ENCODE data around the gene BCL6. TPM values are rescaled to one million over a fixed set of nuclear protein-coding genes. Genes with fewer than 3 reads are reported as not detected.
A peak's percentile ranks its signal among the peaks of the same experiment; 100 is the strongest.

BCL6 gene
- total and polyA plus RNA-seq, 10 of the 15 experiments (the other 5 are each of a cell fraction or from before 2014, with no cell fraction given), result 0.04 to 0.85 (median 0.15) TPM

DNA sequence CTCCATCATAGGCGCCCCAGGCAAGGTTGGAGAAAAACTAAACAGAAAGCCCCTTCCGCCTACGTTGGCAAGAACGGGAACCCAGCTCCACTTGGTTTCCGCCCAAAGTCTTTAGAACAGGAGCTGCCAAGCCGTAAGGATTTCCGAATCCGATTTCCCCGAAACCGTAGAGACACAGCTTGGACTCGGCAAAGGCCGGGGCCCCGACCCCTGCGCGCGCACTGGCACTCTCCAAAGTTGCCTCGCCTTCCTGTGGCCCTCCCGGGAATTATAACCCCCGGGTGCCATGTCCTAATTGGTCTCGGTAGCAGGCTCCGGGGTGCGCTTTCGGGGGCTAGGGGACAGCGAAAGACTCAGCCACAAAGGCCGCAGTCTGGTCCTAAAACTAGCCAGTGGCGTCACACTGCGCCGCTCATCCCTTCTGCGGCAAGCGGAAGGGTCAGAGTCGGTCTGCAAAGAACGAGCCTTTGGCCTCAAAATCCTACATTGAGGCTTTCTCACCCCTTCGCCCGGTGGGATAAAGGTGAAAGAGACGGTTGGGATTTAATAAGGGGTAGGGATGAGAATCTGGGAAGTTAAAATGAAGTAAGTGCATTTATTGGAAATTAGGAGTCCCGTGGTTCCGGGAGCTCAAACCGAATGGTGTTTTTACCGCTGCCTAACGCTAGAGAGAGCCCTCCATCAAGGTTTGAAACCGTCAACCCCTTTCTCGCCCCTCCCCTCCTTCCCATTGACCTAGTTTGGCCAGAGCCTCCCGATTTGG, 6.8 kb downstream of the BCL6 start:
- FAIRE-seq, result peak; percentile 73
- Histone ChIP-seq H3K4me3 (peak overlapping the region; percentile 50; the same call in 1 of the 2 replicates), H4K20me1 (ENCODE audit: control insufficient read depth, insufficient read depth) (no peaks in the 10 kb centered on the region), H3K9me3 (replicated peaks; ENCODE audit: control insufficient read depth, insufficient read depth, low read length) (no peaks in the 10 kb centered on the region), H3K79me2 (ENCODE audit: control insufficient read depth, insufficient read depth, low read length) (no peaks in the 10 kb centered on the region), H3K4me1 (ENCODE audit: control insufficient read depth, insufficient read depth, low read length) (no peaks in the 10 kb centered on the region; the same call in 1 of the 2 replicates), H3K27ac (ENCODE audit: control insufficient read depth, insufficient read depth) (no peak overlapping the region), H3K27me3 (replicated peaks in 1 of 2; ENCODE audit: control insufficient read depth in 2 of 2, insufficient read depth in 2 of 2, low read length in 1 of 2) (peaks cover 12 to 19% of the 10 kb centered on the region in 2 experiments), H3K4me2 (ENCODE audit: control insufficient read depth, insufficient read depth) (peak overlapping the region; percentile 83; the same call in 1 of the 2 replicates), H2AFZ (ENCODE audit: control insufficient read depth, low read depth, low read length) (peak overlapping the region; percentile 3; the same call in 1 of the 2 replicates), H3K9ac (ENCODE audit: control insufficient read depth, insufficient read depth, low read length) (no peak overlapping the region), H3K36me3 (ENCODE audit: control insufficient read depth in 2 of 2, insufficient read depth in 2 of 2, low read length in 1 of 2) (no peaks in the 10 kb centered on the region)
- BruUV-seq (replicated peaks), result no TSS peak
- RAD21 ChIA-PET (ENCODE audit: unreplicated experiment), result interaction anchor here (0.6 to 7.2 kb wide), 15 partner anchors 8 to 1410 kb away, joined by 3 to 130 read pairs (median 4); no protein-coding TSS in a partner anchor
- SMC1A ChIA-PET (ENCODE audit: uncharacterized antibody, unreplicated experiment), result interaction anchor here (0.5 to 4.2 kb wide), 19 partner anchors 8 to 1534 kb away, joined by 3 to 118 read pairs (median 4); no protein-coding TSS in a partner anchor
- intact Hi-C loops (cut with micrococcal nuclease; ENCODE audit: unreplicated experiment) (loop anchor here (1.0 to 10.0 kb wide), 2 partner anchors 1086 to 1216 kb away; no protein-coding TSS in a partner anchor), in situ Hi-C loops (cut with MboI) (loop anchor here (5.0 kb wide), 2 partner anchors 1304 to 1409 kb away; no protein-coding TSS in a partner anchor)
- whole genome bisulfite sequencing (ENCODE audit: insufficient coverage, insufficient replicate concordance, low lambda C conversion rate, missing lambda C conversion rate), result under 1% methylated on average over 40 of the region's 43 CpGs
- DNase-seq (ENCODE audit: low read depth, low spot score), result no peak
- peak; percentile 76 for ATAC-seq
- CTCF ChIA-PET, result interaction anchor here (0.6 to 9.7 kb wide), 61 partner anchors 8 to 1416 kb away, joined by 3 to 437 read pairs (median 4); partner anchors contain the start of gene RTP4
- POLR2A ChIA-PET, result no interaction called here
- TF ChIP-seq HDAC6 (IDR thresholded peaks at IDR 0.05; ENCODE audit: unreplicated experiment) (no peak), HDGF (IDR thresholded peaks at IDR 0.05) (no peak), USF2 (IDR thresholded peaks at IDR 0.05; ENCODE audit: borderline replicate concordance, low read depth, low read length) (no peak), ASH2L (IDR thresholded peaks at IDR 0.05; ENCODE audit: borderline replicate concordance, low read depth) (no peak), NR2F1 (conservative IDR thresholded peaks at IDR 0.05) (0 out of 2 replicates have a peak, but pooled peaks have one; percentile 16), IKZF2 (IDR thresholded peaks at IDR 0.05) (0 out of 4 replicates have a peak, but pooled peaks have one; percentile 24 to 30), RUNX3 (IDR thresholded peaks at IDR 0.05; ENCODE audit: low read length) (peak; percentile 40; the same call in 1 of the 2 replicates), TARDBP (IDR thresholded peaks at IDR 0.05; ENCODE audit: borderline replicate concordance) (no peak), JUND (IDR thresholded peaks at IDR 0.05; ENCODE audit: low read depth, low read length) (no peak), KLF5 (IDR thresholded peaks at IDR 0.05; ENCODE audit: partially characterized antibody) (no peak), SKIL (IDR thresholded peaks at IDR 0.05; ENCODE audit: low read depth, poor library complexity, severe bottlenecking) (peak; percentile 25), STAT3 (IDR thresholded peaks at IDR 0.05; ENCODE audit: low read depth, low read length) (no peak), ELK1 (IDR thresholded peaks at IDR 0.05; ENCODE audit: low read depth, low read length) (0 out of 2 replicates have a peak, but pooled peaks have one; percentile 31), GABPA (IDR thresholded peaks at IDR 0.05; ENCODE audit: low read depth) (no peak), BRCA1 (IDR thresholded peaks at IDR 0.05; ENCODE audit: low read depth, low read length) (no peak)
- TF ChIP-seq, protein P1, sequence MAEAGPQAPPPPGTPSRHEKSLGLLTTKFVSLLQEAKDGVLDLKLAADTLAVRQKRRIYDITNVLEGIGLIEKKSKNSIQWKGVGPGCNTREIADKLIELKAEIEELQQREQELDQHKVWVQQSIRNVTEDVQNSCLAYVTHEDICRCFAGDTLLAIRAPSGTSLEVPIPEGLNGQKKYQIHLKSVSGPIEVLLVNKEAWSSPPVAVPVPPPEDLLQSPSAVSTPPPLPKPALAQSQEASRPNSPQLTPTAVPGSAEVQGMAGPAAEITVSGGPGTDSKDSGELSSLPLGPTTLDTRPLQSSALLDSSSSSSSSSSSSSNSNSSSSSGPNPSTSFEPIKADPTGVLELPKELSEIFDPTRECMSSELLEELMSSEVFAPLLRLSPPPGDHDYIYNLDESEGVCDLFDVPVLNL (IDR thresholded peaks at IDR 0.05; ENCODE audit: low read depth, low read length), result no peak
